ENCODE measurements around the gene FRG2B.
"Not testable (repeated sequence)": the region's sequence is repeated elsewhere in the genome, so short reads cannot be mapped to it uniquely, and the experiment has no call there.

- TF ChIP-seq CTCF (IDR thresholded peaks at IDR 0.05 in 8 of 11, conservative IDR thresholded peaks at IDR 0.05 in 3 of 11); POLR2AphosphoS5 (IDR thresholded peaks at IDR 0.05): not testable (repeated sequence)
Observed at GRCh38 chr10:133648872-133649455, 22.4 kb upstream of the FRG2B start.

Data from spleen (tissue), 7 donors.